Astrocyte (in vitro differentiated cells and primary cell): Measurements from ENCODE around the gene CADPS. TPM values are rescaled to one million over a fixed set of nuclear protein-coding genes. Genes with fewer than 3 reads are reported as not detected.

Experiments used
- DNase-seq: peaks from one replicate; pipeline ENCODE4 v3.0.0-alpha.2; 2010; ENCODE audit warnings: low read depth
- FAIRE-seq: peaks from 2 replicates; lab custom pipeline; 2011; peaks lifted over from hg19 to GRCh38; lab: Jason Lieb, UNC
- H2AFZ ChIP-seq: 2 replicates; pipeline ENCODE4 v1.6.0; 2012; ENCODE audit warnings: low read depth, low read length, inconsistent platforms
- H3K27ac ChIP-seq: 2 replicates; pipeline ENCODE4 v1.5.1; 2011; ENCODE audit warnings: low read depth, low read length, inconsistent platforms
- H3K27me3 ChIP-seq: 2 replicates; pipeline ENCODE4 v1.6.0; 2011; ENCODE audit warnings: low read length, inconsistent platforms; ENCODE audit not compliant: insufficient read depth
- H3K36me3 ChIP-seq: 2 replicates; pipeline ENCODE4 v1.5.1; 2011; ENCODE audit warnings: low read length, inconsistent platforms; ENCODE audit not compliant: insufficient read depth
- H3K4me1 ChIP-seq: 2 replicates; pipeline ENCODE4 v1.5.1; 2011; ENCODE audit warnings: low read length, inconsistent platforms; ENCODE audit not compliant: insufficient read depth
- H3K4me2 ChIP-seq: 2 replicates; pipeline ENCODE4 v1.6.0; 2012; ENCODE audit warnings: low read length, inconsistent platforms
- H3K4me3 ChIP-seq: 2 replicates; pipeline ENCODE4 v1.5.1; 2011; ENCODE audit warnings: low read depth, mild to moderate bottlenecking, low read length, inconsistent platforms; ENCODE audit not compliant: insufficient read depth
- H3K79me2 ChIP-seq: 2 replicates; pipeline ENCODE4 v1.6.0; 2012; ENCODE audit warnings: mild to moderate bottlenecking, low read length, inconsistent platforms; ENCODE audit not compliant: insufficient read depth
- H3K9ac ChIP-seq: 2 replicates; pipeline ENCODE4 v1.6.0; 2012; ENCODE audit warnings: mild to moderate bottlenecking, low read length, inconsistent platforms
- H3K9me3 ChIP-seq: 2 replicates; pipeline ENCODE4 v1.5.1; 2012; ENCODE audit warnings: low read depth, mild to moderate bottlenecking, low read length, inconsistent platforms; ENCODE audit not compliant: insufficient read depth
- H4K20me1 ChIP-seq: 2 replicates; pipeline ENCODE4 v1.6.0; 2012; ENCODE audit warnings: low read length, inconsistent platforms; ENCODE audit not compliant: insufficient read depth
- H3K27ac Mint-ChIP-seq: one replicate; pipeline ENCODE4 v1.8.0; 2021; ENCODE audit warnings: mild to moderate bottlenecking, mixed read lengths; ENCODE audit not compliant: unreplicated experiment
- H3K27me3 Mint-ChIP-seq: one replicate; pipeline ENCODE4 v1.8.0; 2021; ENCODE audit warnings: low read depth, mixed read lengths; ENCODE audit not compliant: unreplicated experiment
- H3K36me3 Mint-ChIP-seq: one replicate; pipeline ENCODE4 v1.8.0; 2021; ENCODE audit warnings: low read depth, mixed read lengths; ENCODE audit not compliant: unreplicated experiment
- H3K4me1 Mint-ChIP-seq: one replicate; pipeline ENCODE4 v1.8.0; 2021; ENCODE audit warnings: low read depth, mixed read lengths; ENCODE audit not compliant: unreplicated experiment
- H3K4me3 Mint-ChIP-seq: one replicate; pipeline ENCODE4 v1.8.0; 2021; ENCODE audit warnings: mild to moderate bottlenecking, moderate library complexity, mixed read lengths; ENCODE audit not compliant: unreplicated experiment
- H3K9me3 Mint-ChIP-seq: one replicate; pipeline ENCODE4 v1.8.0; 2021; ENCODE audit warnings: mild to moderate bottlenecking, mixed read lengths; ENCODE audit not compliant: unreplicated experiment
- CTCF ChIP-seq: IDR thresholded peaks from 2 replicates; pipeline ENCODE4 v1.5.1; 2011; ENCODE audit warnings: low read depth, mild to moderate bottlenecking, inconsistent platforms, low read length, moderate library complexity; ENCODE audit not compliant: insufficient read depth
- EZH2 ChIP-seq: IDR thresholded peaks from 2 replicates; pipeline ENCODE4 v1.6.1; 2012; ENCODE audit warnings: mild to moderate bottlenecking, low read length, inconsistent platforms; ENCODE audit not compliant: insufficient read depth
- total RNA-seq: library from RNA; stranded (reverse); gene quantifications from 2 replicates; pipeline ENCODE4 v1.2.1, GENCODE V29; 2021

The CADPS gene
- total RNA-seq, 1 donor from 2014 or later = 5.4 TPM

GRCh38 chr3:62387251-62387650 lies 488.0 kb downstream of the CADPS start:
- Histone ChIP-seq H3K4me2 (no peak overlapping the region), H3K4me1 (no peaks in the 10 kb centered on the region), H3K9me3 (no peaks in the 10 kb centered on the region), H2AFZ (no peak overlapping the region), H3K79me2 (no peaks in the 10 kb centered on the region), H3K27me3 (no peaks in the 10 kb centered on the region), H3K9ac (no peak overlapping the region), H3K36me3 (no peaks in the 10 kb centered on the region), H3K4me3 (no peak overlapping the region), H3K27ac (no peak overlapping the region), H4K20me1 (no peaks in the 10 kb centered on the region)
- no peak overlapping the region for H3K27ac Mint-ChIP-seq
- H3K9me3 Mint-ChIP-seq = peaks cover under 1% of the 10 kb centered on the region
- DNase-seq = no peak
- no peak overlapping the region for H3K4me3 Mint-ChIP-seq
- no peaks in the 10 kb centered on the region for H3K4me1 Mint-ChIP-seq
- no peak for TF ChIP-seq CTCF
- TF ChIP-seq EZH2 = no peak
- no peak for FAIRE-seq
- peaks cover 46% of the 10 kb centered on the region for H3K27me3 Mint-ChIP-seq
- no peaks in the 10 kb centered on the region for H3K36me3 Mint-ChIP-seq

GRCh38 chr3:62379321-62379798 lies 495.9 kb downstream of the CADPS start:
- Histone ChIP-seq H2AFZ (no peak overlapping the region), H4K20me1 (peaks cover 3% of the 10 kb centered on the region), H3K27me3 (peaks cover 74% of the 10 kb centered on the region), H3K36me3 (no peaks in the 10 kb centered on the region), H3K9me3 (no peaks in the 10 kb centered on the region), H3K9ac (no peak overlapping the region), H3K4me1 (no peaks in the 10 kb centered on the region), H3K4me2 (peak overlapping the region; percentile 44), H3K27ac (no peak overlapping the region), H3K79me2 (no peaks in the 10 kb centered on the region), H3K4me3 (no peak overlapping the region)
- Mint-ChIP-seq H3K27me3 (peaks cover 89% of the 10 kb centered on the region), H3K4me1 (peaks cover 3% of the 10 kb centered on the region), H3K27ac (no peak overlapping the region), H3K9me3 (peaks cover 11% of the 10 kb centered on the region), H3K4me3 (no peak overlapping the region), H3K36me3 (no peaks in the 10 kb centered on the region)
- TF ChIP-seq EZH2 (peak; percentile 50), CTCF (no peak)
- DNase-seq = no peak
- FAIRE-seq = no peak

GRCh38 chr3:62378921-62379320 lies 496.3 kb downstream of the CADPS start:
- Histone ChIP-seq H3K4me1 (peaks cover 3% of the 10 kb centered on the region), H3K9me3 (no peaks in the 10 kb centered on the region), H4K20me1 (peaks cover 3% of the 10 kb centered on the region), H3K27ac (no peak overlapping the region), H3K27me3 (peaks cover 78% of the 10 kb centered on the region), H3K79me2 (no peaks in the 10 kb centered on the region), H3K9ac (no peak overlapping the region), H3K4me2 (peak overlapping the region; percentile 44), H2AFZ (no peak overlapping the region), H3K4me3 (no peak overlapping the region), H3K36me3 (no peaks in the 10 kb centered on the region)
- Mint-ChIP-seq H3K27ac (no peak overlapping the region), H3K9me3 (peaks cover 13% of the 10 kb centered on the region), H3K27me3 (peaks cover 91% of the 10 kb centered on the region), H3K4me1 (peaks cover 4% of the 10 kb centered on the region), H3K36me3 (no peaks in the 10 kb centered on the region), H3K4me3 (no peak overlapping the region)
- TF ChIP-seq EZH2 = no peak
- TF ChIP-seq CTCF = no peak
- DNase-seq (no peak), FAIRE-seq (no peak)
